ENCODE data around the gene ZNF385D.

GRCh38 chr3:21621181-21621651 is 129.8 kb downstream of the ZNF385D start:
- TF ChIP-seq CTCF (optimal IDR thresholded peaks at IDR 0.05 in 1 of 3, IDR thresholded peaks at IDR 0.05 in 1 of 3, conservative IDR thresholded peaks at IDR 0.05 in 1 of 3; ENCODE audit: extremely low read depth in 1 of 3, insufficient read depth in 2 of 3, low read length in 3 of 3) (no peak), EZH2 (IDR thresholded peaks at IDR 0.05; ENCODE audit: low read length) (no peak)

Measured in keratinocyte (primary cell).